ENCODE results near the gene SLC2A6.

The SLC2A6 gene

DNA sequence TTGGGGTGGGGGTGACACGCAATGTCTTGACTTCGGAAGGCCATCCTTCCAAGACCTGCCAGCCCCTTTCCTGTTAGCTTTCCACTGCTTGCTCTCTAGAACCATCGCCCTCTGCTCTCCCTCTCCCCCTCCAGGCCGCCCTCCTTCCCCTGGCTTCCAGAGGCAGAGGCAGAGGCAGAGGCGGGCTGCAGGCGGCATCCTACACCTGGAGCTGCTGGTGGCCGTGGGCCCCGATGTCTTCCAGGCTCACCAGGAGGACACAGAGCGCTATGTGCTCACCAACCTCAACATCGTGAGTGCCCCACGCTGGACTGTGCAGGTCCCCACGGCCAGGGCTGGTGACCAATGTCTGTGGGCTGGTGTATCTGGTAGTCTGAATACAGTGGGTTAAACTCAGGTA is 54.7 kb downstream of the SLC2A6 start:
- no peak overlapping the region for H3K4me3 ChIP-seq (ENCODE audit: low read depth, low read length)
- DNase-seq (ENCODE audit: low read depth): no peak
- TF ChIP-seq, protein P1, sequence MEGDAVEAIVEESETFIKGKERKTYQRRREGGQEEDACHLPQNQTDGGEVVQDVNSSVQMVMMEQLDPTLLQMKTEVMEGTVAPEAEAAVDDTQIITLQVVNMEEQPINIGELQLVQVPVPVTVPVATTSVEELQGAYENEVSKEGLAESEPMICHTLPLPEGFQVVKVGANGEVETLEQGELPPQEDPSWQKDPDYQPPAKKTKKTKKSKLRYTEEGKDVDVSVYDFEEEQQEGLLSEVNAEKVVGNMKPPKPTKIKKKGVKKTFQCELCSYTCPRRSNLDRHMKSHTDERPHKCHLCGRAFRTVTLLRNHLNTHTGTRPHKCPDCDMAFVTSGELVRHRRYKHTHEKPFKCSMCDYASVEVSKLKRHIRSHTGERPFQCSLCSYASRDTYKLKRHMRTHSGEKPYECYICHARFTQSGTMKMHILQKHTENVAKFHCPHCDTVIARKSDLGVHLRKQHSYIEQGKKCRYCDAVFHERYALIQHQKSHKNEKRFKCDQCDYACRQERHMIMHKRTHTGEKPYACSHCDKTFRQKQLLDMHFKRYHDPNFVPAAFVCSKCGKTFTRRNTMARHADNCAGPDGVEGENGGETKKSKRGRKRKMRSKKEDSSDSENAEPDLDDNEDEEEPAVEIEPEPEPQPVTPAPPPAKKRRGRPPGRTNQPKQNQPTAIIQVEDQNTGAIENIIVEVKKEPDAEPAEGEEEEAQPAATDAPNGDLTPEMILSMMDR (IDR thresholded peaks at IDR 0.05; ENCODE audit: low read depth, low read length, missing control alignments): no peak

GRCh38 chr9:133423216-133423615 is 55.7 kb downstream of the SLC2A6 start:
- DNase-seq (ENCODE audit: low read depth): no peak
- TF ChIP-seq, protein P1 (IDR thresholded peaks at IDR 0.05; ENCODE audit: low read depth, low read length, missing control alignments): no peak

GRCh38 chr9:133421615-133422542 is 57.0 kb downstream of the SLC2A6 start, which contains the start of gene ADAMTS13:
Gene ADAMTS13 (plus strand): TSS chr9:133422367. CDS start chr9:133422444, 77 bp downstream.
- no peak within 1 kb of the TSS for H3K4me3 ChIP-seq (ENCODE audit: low read depth, low read length)
- DNase-seq (ENCODE audit: low read depth): peak; percentile 60
- TF ChIP-seq, protein P1 (IDR thresholded peaks at IDR 0.05; ENCODE audit: low read depth, low read length, missing control alignments): peak; percentile 52

More at GRCh38 chr9:133423216-133423615, 55.7 kb downstream of the SLC2A6 start:
- no peak overlapping the region for H3K4me3 ChIP-seq (ENCODE audit: low read depth, low read length)

All from GM12864 (cell line).